ENCODE results near the gene ACSM5. TPM values are rescaled to one million over a fixed set of nuclear protein-coding genes. Genes with fewer than 3 reads are reported as not detected.

ACSM5 gene
- total and polyA plus RNA-seq, 2 donors from 2014 or later = 8.6 to 22.8 TPM

DNA sequence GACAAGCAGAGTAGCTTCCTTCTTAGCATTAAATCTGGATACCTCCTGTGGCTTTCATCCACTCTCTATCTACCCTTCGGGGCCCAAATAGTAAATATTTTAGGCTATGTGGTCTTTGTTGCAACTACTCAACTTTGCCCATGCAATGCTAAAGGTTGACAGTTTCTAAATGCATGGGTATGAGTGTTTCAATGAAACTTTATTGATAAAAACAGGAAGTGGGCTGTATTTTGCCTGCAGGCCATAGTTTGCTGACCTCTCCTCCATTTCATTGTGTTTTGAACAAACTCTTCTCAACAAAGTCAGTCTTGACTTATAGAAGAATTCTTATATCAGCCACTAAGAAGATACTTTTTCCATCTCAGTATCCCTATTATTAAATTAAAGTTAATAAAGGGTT, 76.1 kb downstream of the ACSM5 start:
- DNase-seq (no peak), FAIRE-seq (no peak)
- Histone ChIP-seq H3K36me3 (ENCODE audit: control insufficient read depth in 2 of 3, insufficient read depth in 3 of 3, low read length in 3 of 3) (peaks cover 0 to 12% (median 0%) of the 10 kb centered on the region in 3 donors), H3K4me1 (ENCODE audit: control insufficient read depth in 2 of 3, insufficient read depth in 2 of 3, low read depth in 1 of 3, low read length in 3 of 3) (no peaks in the 10 kb centered on the region), H3K9ac (ENCODE audit: low read length in 3 of 3) (no peak overlapping the region), H3K9me3 (ENCODE audit: control insufficient read depth in 2 of 3, insufficient read depth in 1 of 3, low read length in 3 of 3) (no peaks in the 10 kb centered on the region), H3K27ac (ENCODE audit: low read depth in 2 of 2, low read length in 2 of 2) (no peak overlapping the region), H3K4me3 (ENCODE audit: low read length in 3 of 3) (no peak overlapping the region), H3K27me3 (ENCODE audit: control insufficient read depth, insufficient read depth, low read length) (no peaks in the 10 kb centered on the region)
- TF ChIP-seq, protein P1, sequence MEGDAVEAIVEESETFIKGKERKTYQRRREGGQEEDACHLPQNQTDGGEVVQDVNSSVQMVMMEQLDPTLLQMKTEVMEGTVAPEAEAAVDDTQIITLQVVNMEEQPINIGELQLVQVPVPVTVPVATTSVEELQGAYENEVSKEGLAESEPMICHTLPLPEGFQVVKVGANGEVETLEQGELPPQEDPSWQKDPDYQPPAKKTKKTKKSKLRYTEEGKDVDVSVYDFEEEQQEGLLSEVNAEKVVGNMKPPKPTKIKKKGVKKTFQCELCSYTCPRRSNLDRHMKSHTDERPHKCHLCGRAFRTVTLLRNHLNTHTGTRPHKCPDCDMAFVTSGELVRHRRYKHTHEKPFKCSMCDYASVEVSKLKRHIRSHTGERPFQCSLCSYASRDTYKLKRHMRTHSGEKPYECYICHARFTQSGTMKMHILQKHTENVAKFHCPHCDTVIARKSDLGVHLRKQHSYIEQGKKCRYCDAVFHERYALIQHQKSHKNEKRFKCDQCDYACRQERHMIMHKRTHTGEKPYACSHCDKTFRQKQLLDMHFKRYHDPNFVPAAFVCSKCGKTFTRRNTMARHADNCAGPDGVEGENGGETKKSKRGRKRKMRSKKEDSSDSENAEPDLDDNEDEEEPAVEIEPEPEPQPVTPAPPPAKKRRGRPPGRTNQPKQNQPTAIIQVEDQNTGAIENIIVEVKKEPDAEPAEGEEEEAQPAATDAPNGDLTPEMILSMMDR (IDR thresholded peaks at IDR 0.05; ENCODE audit: borderline replicate concordance, extremely low read depth, insufficient read depth) = no peak
- intact Hi-C loops (cut with DNase I) = no loop called here

Other genes starting within 250 kb of the ACSM5 start
- gene GP2, start 82.0 kb upstream of the ACSM5 start, total RNA-seq = 0.94 TPM
- gene GP2, start 82.0 kb upstream of the ACSM5 start, polyA plus RNA-seq (ENCODE audit: insufficient read depth, low read depth, low replicate concordance) = 9.3 TPM
- gene UMOD, start 56.8 kb upstream of the ACSM5 start, total RNA-seq = 65.7 TPM
- 4,168 TPM for gene UMOD, start 56.8 kb upstream of the ACSM5 start, polyA plus RNA-seq (ENCODE audit: insufficient read depth, low read depth, low replicate concordance)
- gene PDILT, start 4.8 kb upstream of the ACSM5 start, total RNA-seq = not detected
- not detected for gene PDILT, start 4.8 kb upstream of the ACSM5 start, polyA plus RNA-seq (ENCODE audit: insufficient read depth, low read depth, low replicate concordance)
- gene ACSM2A, start 42.0 kb downstream of the ACSM5 start, total RNA-seq = 59.3 TPM
- 269 TPM for gene ACSM2A, start 42.0 kb downstream of the ACSM5 start, polyA plus RNA-seq (ENCODE audit: insufficient read depth, low read depth, low replicate concordance)
- gene ACSM2B, start 166.8 kb downstream of the ACSM5 start, total RNA-seq = 48.2 TPM
- gene ACSM2B, start 166.8 kb downstream of the ACSM5 start, polyA plus RNA-seq (ENCODE audit: insufficient read depth, low read depth, low replicate concordance) = 428 TPM

Measured in kidney (tissue), 14 donors.